Measurements from ENCODE around the gene SAPCD2. TPM values are rescaled to one million over a fixed set of nuclear protein-coding genes. Genes with fewer than 3 reads are reported as not detected.

Gene SAPCD2
- polyA plus RNA-seq, 1 donor (not counting 4 experiments of a cell fraction or from before 2014, with no cell fraction given): 1.6 TPM

- Histone ChIP-seq H3K36me3 (ENCODE audit: control insufficient read depth in 2 of 2, extremely low read depth in 1 of 2, insufficient read depth in 2 of 2, low read length in 2 of 2) (no peaks in the 10 kb centered on the region), H3K27ac (ENCODE audit: control insufficient read depth, insufficient read depth, low read length) (no peak overlapping the region), H3K79me2 (ENCODE audit: control insufficient read depth, insufficient read depth, low read length) (no peaks in the 10 kb centered on the region), H3K4me3 (ENCODE audit: control insufficient read depth in 2 of 3, extremely low read depth in 1 of 3, insufficient read depth in 2 of 3, low read depth in 1 of 3, low read length in 3 of 3) (no peak overlapping the region), H2AFZ (ENCODE audit: control insufficient read depth, low read length) (no peak overlapping the region), H3K4me2 (ENCODE audit: control insufficient read depth, extremely low read depth, insufficient read depth, low read depth, low read length) (no peak overlapping the region), H3K9ac (ENCODE audit: control insufficient read depth, extremely low read depth, insufficient read depth, low read length) (no peak overlapping the region), H3K9me1 (ENCODE audit: control insufficient read depth, extremely low read depth, insufficient read depth, low read length) (no peaks in the 10 kb centered on the region), H4K20me1 (ENCODE audit: control insufficient read depth, extremely low read depth, insufficient read depth, low read length) (no peaks in the 10 kb centered on the region), H3K9me3 (ENCODE audit: control insufficient read depth, low read depth, low read length) (no peaks in the 10 kb centered on the region), H3K4me1 (ENCODE audit: control insufficient read depth, extremely low read depth, insufficient read depth, low read length) (no peaks in the 10 kb centered on the region), H3K27me3 (ENCODE audit: control insufficient read depth, extremely low read depth, insufficient read depth, low read length) (no peaks in the 10 kb centered on the region)
- dilution Hi-C loops (cut with MboI; ENCODE audit: extremely low pct_ligation_motif_present, low sequenced_read_pairs): no loop called here
- TF ChIP-seq EZH2 (IDR thresholded peaks at IDR 0.05; ENCODE audit: low read length): no peak
- TF ChIP-seq CTCF (optimal IDR thresholded peaks at IDR 0.05 in 1 of 3, IDR thresholded peaks at IDR 0.05 in 1 of 3, conservative IDR thresholded peaks at IDR 0.05 in 1 of 3; ENCODE audit: extremely low read depth in 1 of 3, insufficient read depth in 2 of 3, low read length in 3 of 3): no peak
- FAIRE-seq (no peak), DNase-seq (ENCODE audit: low read depth, low spot score) (no peak)
Observed at GRCh38 chr9:137014166-137014565, 56.2 kb downstream of the SAPCD2 start.

DNA sequence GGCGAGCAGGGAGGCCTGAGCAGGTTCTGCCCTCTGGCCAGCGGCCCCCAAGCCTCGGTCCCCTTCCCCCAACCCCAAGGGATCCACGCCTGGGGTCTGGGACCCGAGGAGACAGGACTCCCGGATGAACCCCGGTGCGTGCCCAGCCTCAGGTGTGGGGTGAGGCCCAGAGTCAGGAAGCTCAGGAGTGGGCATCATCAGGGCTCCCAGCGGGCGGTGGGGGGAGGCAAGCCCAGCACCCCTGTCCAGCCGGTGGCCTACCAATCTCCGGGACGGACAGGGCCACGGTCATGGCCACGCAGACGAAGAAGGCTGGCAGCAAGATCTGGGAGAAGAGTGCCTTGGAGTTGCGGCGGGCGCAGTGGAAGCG lies 56.8 kb downstream of the SAPCD2 start:
- H3K4me1 ChIP-seq (ENCODE audit: control insufficient read depth, extremely low read depth, insufficient read depth, low read length): no peaks in the 10 kb centered on the region
- dilution Hi-C loops (cut with MboI; ENCODE audit: extremely low pct_ligation_motif_present, low sequenced_read_pairs): no loop called here
- no peaks in the 10 kb centered on the region for H4K20me1 ChIP-seq (ENCODE audit: control insufficient read depth, extremely low read depth, insufficient read depth, low read length)
- DNase-seq (ENCODE audit: low read depth, low spot score) (no peak), FAIRE-seq (no peak)
- no peak overlapping the region for H3K9ac ChIP-seq (ENCODE audit: control insufficient read depth, extremely low read depth, insufficient read depth, low read length)
- no peaks in the 10 kb centered on the region for H3K9me1 ChIP-seq (ENCODE audit: control insufficient read depth, extremely low read depth, insufficient read depth, low read length)
- H3K36me3 ChIP-seq (ENCODE audit: control insufficient read depth in 2 of 2, extremely low read depth in 1 of 2, insufficient read depth in 2 of 2, low read length in 2 of 2): no peaks in the 10 kb centered on the region
- TF ChIP-seq CTCF (optimal IDR thresholded peaks at IDR 0.05 in 1 of 3, IDR thresholded peaks at IDR 0.05 in 1 of 3, conservative IDR thresholded peaks at IDR 0.05 in 1 of 3; ENCODE audit: extremely low read depth in 1 of 3, insufficient read depth in 2 of 3, low read length in 3 of 3) (no peak), EZH2 (IDR thresholded peaks at IDR 0.05; ENCODE audit: low read length) (no peak)
- H3K79me2 ChIP-seq (ENCODE audit: control insufficient read depth, insufficient read depth, low read length): no peaks in the 10 kb centered on the region
- H3K4me3 ChIP-seq (ENCODE audit: control insufficient read depth in 2 of 3, extremely low read depth in 1 of 3, insufficient read depth in 2 of 3, low read depth in 1 of 3, low read length in 3 of 3): no peak overlapping the region
- H3K9me3 ChIP-seq (ENCODE audit: control insufficient read depth, low read depth, low read length): no peaks in the 10 kb centered on the region
- H3K27ac ChIP-seq (ENCODE audit: control insufficient read depth, insufficient read depth, low read length): no peak overlapping the region
- H3K4me2 ChIP-seq (ENCODE audit: control insufficient read depth, extremely low read depth, insufficient read depth, low read depth, low read length): no peak overlapping the region
- H2AFZ ChIP-seq (ENCODE audit: control insufficient read depth, low read length): no peak overlapping the region
- no peaks in the 10 kb centered on the region for H3K27me3 ChIP-seq (ENCODE audit: control insufficient read depth, extremely low read depth, insufficient read depth, low read length)
